C4-2B (cell line): ENCODE measurements around the gene GDI1.

Source experiments
- ZFX ChIP-seq: fragments of 450-650 bp; IDR thresholded peaks from 2 replicates; pipeline ENCODE4 v1.6.1; 2017
- TF ChIP-seq, protein P1 (sequence below): fragments of 450-650 bp; conservative IDR thresholded peaks from 2 replicates; pipeline ENCODE4 v1.5.1; 2017; ENCODE audit warnings: mild to moderate bottlenecking

GRCh38 chrX:154448484-154448883 lies 11.5 kb downstream of the GDI1 start:
- TF ChIP-seq, protein P1, sequence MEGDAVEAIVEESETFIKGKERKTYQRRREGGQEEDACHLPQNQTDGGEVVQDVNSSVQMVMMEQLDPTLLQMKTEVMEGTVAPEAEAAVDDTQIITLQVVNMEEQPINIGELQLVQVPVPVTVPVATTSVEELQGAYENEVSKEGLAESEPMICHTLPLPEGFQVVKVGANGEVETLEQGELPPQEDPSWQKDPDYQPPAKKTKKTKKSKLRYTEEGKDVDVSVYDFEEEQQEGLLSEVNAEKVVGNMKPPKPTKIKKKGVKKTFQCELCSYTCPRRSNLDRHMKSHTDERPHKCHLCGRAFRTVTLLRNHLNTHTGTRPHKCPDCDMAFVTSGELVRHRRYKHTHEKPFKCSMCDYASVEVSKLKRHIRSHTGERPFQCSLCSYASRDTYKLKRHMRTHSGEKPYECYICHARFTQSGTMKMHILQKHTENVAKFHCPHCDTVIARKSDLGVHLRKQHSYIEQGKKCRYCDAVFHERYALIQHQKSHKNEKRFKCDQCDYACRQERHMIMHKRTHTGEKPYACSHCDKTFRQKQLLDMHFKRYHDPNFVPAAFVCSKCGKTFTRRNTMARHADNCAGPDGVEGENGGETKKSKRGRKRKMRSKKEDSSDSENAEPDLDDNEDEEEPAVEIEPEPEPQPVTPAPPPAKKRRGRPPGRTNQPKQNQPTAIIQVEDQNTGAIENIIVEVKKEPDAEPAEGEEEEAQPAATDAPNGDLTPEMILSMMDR = no peak
- no peak for TF ChIP-seq ZFX
